Retinal pigment epithelial cell (primary cell): ENCODE measurements around the gene CAMKMT.

Experiments used
- DNase-seq: peaks from one replicate; pipeline ENCODE4 v3.0.0-alpha.2; 2010; ENCODE audit warnings: low read depth
- H3K4me3 ChIP-seq: 2 replicates; pipeline ENCODE4 v1.5.1; 2011; ENCODE audit warnings: mild to moderate bottlenecking, low read length, control low read depth, moderate library complexity
- CTCF ChIP-seq: conservative IDR thresholded peaks from 2 replicates; pipeline ENCODE4 v1.5.1; 2011; ENCODE audit warnings: low read depth, low read length, control low read depth, inconsistent platforms

The CAMKMT gene

GRCh38 chr2:44441200-44441599 is 79.5 kb downstream of the CAMKMT start:
- no peak for TF ChIP-seq CTCF
- DNase-seq: no peak
- H3K4me3 ChIP-seq: no peak overlapping the region

GRCh38 chr2:44442019-44442418 is 80.3 kb downstream of the CAMKMT start:
- DNase-seq: no peak
- no peak for TF ChIP-seq CTCF
- H3K4me3 ChIP-seq: no peak overlapping the region

- no peak overlapping the region for H3K4me3 ChIP-seq
- no peak for DNase-seq
- no peak for TF ChIP-seq CTCF
Observed at GRCh38 chr2:44443517-44443916, 81.8 kb downstream of the CAMKMT start.

GRCh38 chr2:44444881-44445280 is 83.1 kb downstream of the CAMKMT start:
- no peak for DNase-seq
- H3K4me3 ChIP-seq: no peak overlapping the region
- TF ChIP-seq CTCF: no peak

GRCh38 chr2:44448860-44449527 is 87.2 kb downstream of the CAMKMT start:
- DNase-seq: no peak
- no peak overlapping the region for H3K4me3 ChIP-seq
- TF ChIP-seq CTCF: no peak

GRCh38 chr2:44450082-44450481 is 88.3 kb downstream of the CAMKMT start:
- DNase-seq: no peak
- TF ChIP-seq CTCF: no peak
- H3K4me3 ChIP-seq: no peak overlapping the region

- no peak for TF ChIP-seq CTCF
- no peak for DNase-seq
- no peak overlapping the region for H3K4me3 ChIP-seq
Observed at GRCh38 chr2:44450806-44451205, 89.1 kb downstream of the CAMKMT start.
